Type B pancreatic cell (in vitro differentiated cells): Measurements from ENCODE around the gene RPTOR. TPM values are rescaled to one million over a fixed set of nuclear protein-coding genes. Genes with fewer than 3 reads are reported as not detected.

Source experiments
- DNase-seq: peaks from one replicate; pipeline ENCODE4 v3.0.0; 2021; ENCODE audit warnings: mixed read lengths; ENCODE audit not compliant: unreplicated experiment; ENCODE audit errors: extremely low spot score
- H3K27ac Mint-ChIP-seq: 2 replicates; pipeline ENCODE4 v1.8.0; 2021; ENCODE audit warnings: mild to moderate bottlenecking, mixed read lengths
- H3K27me3 Mint-ChIP-seq: 2 replicates; pipeline ENCODE4 v1.8.0; 2021; ENCODE audit warnings: mixed read lengths
- H3K36me3 Mint-ChIP-seq: 2 replicates; pipeline ENCODE4 v1.8.0; 2021; ENCODE audit warnings: mixed read lengths
- H3K4me1 Mint-ChIP-seq: one replicate; pipeline ENCODE4 v1.8.0; 2021; ENCODE audit warnings: mixed read lengths; ENCODE audit not compliant: unreplicated experiment
- H3K4me3 Mint-ChIP-seq: 2 replicates; pipeline ENCODE4 v1.8.0; 2021; ENCODE audit warnings: mild to moderate bottlenecking, mixed read lengths
- H3K9me3 Mint-ChIP-seq: 2 replicates; pipeline ENCODE4 v1.8.0; 2021; ENCODE audit warnings: mixed read lengths
- total RNA-seq: library from RNA; stranded (reverse); gene quantifications from 2 replicates; pipeline ENCODE4 v1.2.1, GENCODE V29; 2021; ENCODE audit warnings: low replicate concordance
- TF ChIP-seq, protein P1 (sequence below): fragments of 200-600 bp; sonication (generic); conservative IDR thresholded peaks from 2 replicates; pipeline ENCODE4 v1.5.0; 2021; ENCODE audit warnings: antibody characterized with exemption, mild to moderate bottlenecking

The RPTOR gene
- total RNA-seq, 1 donor from 2014 or later = 39.8 TPM

DNA sequence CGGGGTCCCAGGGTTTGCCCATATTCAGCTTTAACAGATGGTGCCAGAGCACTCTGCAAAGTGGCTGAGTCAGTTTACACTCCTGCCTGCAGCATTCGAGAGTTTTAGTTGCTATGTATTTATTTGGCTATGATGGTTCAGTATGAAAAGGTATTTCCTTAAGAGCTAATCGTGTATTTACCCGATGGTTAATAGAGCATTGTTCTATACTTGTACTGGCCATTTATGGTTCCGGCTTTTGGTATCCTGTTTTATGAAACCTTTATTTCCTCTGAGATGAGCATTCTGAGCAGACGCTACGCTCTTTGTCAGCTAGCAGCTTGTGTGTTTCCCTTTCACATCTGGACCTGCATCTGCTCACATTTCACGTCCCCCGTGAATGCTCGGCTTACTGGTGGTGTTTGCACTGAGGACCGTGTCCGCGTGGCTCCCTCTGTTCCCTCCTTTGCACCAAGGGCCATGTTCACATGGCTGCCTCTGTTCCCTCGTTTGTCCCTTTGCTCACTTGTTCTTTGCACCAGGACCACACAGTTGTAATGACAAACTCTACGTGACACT lies 297.9 kb downstream of the RPTOR start:
- no peak for DNase-seq
- Mint-ChIP-seq H3K4me3 (no peak overlapping the region), H3K27ac (peak overlapping the region; percentile 46), H3K36me3 (peaks cover 16% of the 10 kb centered on the region), H3K27me3 (no peaks in the 10 kb centered on the region), H3K4me1 (peaks cover 15% of the 10 kb centered on the region), H3K9me3 (no peaks in the 10 kb centered on the region)
- TF ChIP-seq, protein P1, sequence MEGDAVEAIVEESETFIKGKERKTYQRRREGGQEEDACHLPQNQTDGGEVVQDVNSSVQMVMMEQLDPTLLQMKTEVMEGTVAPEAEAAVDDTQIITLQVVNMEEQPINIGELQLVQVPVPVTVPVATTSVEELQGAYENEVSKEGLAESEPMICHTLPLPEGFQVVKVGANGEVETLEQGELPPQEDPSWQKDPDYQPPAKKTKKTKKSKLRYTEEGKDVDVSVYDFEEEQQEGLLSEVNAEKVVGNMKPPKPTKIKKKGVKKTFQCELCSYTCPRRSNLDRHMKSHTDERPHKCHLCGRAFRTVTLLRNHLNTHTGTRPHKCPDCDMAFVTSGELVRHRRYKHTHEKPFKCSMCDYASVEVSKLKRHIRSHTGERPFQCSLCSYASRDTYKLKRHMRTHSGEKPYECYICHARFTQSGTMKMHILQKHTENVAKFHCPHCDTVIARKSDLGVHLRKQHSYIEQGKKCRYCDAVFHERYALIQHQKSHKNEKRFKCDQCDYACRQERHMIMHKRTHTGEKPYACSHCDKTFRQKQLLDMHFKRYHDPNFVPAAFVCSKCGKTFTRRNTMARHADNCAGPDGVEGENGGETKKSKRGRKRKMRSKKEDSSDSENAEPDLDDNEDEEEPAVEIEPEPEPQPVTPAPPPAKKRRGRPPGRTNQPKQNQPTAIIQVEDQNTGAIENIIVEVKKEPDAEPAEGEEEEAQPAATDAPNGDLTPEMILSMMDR = no peak

DNA sequence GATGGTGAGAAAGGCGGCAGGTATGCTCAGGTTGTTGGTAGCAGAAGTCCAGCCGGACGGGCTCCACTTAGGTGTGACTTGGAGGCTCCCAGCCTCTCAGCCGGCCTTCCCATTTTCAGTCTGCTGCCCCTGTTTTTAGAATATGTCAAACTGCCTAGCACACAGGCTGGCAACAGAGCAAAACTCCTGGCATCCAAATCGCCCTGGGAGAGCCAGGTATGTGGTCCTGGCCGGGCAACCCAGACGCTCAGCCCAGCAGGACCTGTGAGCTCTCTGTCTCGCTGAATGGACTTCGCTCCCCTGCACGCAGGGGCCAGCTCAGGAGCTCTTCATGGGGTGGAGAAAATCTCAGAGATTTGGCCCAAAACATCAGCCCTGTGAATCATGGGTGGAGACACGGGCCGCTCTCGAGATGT lies 299.1 kb downstream of the RPTOR start:
- H3K27me3 Mint-ChIP-seq = no peaks in the 10 kb centered on the region
- no peaks in the 10 kb centered on the region for H3K9me3 Mint-ChIP-seq
- peaks cover 15% of the 10 kb centered on the region for H3K4me1 Mint-ChIP-seq
- H3K27ac Mint-ChIP-seq = no peak overlapping the region
- DNase-seq = no peak
- TF ChIP-seq, protein P1 = no peak
- H3K4me3 Mint-ChIP-seq = no peak overlapping the region
- peaks cover 16% of the 10 kb centered on the region for H3K36me3 Mint-ChIP-seq

DNA sequence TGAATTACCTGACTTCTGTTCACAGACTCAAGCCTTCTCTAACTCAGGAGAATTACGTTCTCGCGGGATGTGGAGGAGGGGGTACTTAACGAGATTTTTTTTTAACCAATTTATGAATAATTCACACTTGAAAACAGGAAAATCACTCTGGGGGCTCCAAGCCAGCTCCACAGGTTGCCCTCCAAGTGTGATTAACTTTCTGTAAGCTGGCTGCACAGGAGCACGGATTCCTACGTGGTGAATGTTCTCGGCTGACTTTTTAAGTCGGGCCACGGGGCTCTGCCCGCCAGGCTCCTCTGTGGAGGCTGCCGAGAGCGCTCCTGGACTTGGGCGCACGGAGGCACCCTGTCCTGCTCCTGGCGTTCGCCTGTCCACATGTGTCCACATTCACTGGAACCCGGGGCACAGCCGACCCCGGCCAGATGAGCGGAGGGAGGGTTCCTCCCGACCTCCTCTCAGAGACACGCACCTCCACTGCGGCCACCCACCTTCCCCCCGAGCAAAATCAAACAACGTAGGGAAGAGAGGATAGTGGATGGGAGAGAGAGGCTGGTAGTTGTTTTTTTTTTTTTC lies 299.9 kb downstream of the RPTOR start:
- peaks cover 15% of the 10 kb centered on the region for H3K4me1 Mint-ChIP-seq
- TF ChIP-seq, protein P1 = no peak
- H3K4me3 Mint-ChIP-seq = no peak overlapping the region
- no peak overlapping the region for H3K27ac Mint-ChIP-seq
- H3K9me3 Mint-ChIP-seq = no peaks in the 10 kb centered on the region
- H3K27me3 Mint-ChIP-seq = no peaks in the 10 kb centered on the region
- H3K36me3 Mint-ChIP-seq = peaks cover 19% of the 10 kb centered on the region
- no peak for DNase-seq

DNA sequence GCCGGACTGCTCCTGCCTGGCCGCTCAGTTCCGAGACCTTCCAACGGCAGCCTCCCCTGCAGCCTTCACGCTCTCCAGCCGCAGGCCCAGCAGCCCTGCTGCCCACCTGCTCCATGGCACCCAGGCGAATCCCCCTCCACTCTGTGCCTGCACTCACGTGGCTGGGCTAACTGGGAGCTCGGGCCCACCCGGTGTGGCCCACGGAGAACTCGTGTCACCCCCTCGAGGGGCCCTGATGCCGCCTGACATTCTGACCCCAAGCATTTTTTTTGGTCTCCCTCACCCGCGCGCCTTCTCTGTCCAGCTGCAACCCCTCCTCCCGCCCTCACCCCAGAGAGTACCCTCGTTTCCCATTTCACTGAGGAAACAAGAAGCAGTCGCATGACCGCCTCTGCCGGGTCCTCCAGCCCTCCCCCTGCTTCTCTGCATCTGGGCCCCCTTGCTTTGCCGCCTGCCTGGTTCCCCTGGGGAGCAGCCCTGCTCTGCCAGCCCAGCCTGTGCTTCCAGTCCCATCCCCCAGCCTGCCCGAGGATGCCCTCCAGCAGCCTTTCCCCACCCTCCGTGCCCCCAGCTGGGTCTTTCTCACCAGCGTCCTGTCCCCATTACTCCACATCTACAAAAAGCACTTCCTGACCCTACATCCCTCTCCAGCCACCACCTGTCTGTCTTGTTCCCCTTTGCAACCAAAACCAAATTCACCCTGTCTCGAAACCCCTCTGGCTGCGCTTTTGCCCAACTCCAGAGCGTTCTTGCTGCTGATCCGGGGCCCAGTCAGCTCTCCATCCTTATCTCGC lies 300.6 kb downstream of the RPTOR start:
- TF ChIP-seq, protein P1 = no peak
- peaks cover 19% of the 10 kb centered on the region for H3K36me3 Mint-ChIP-seq
- no peak overlapping the region for H3K4me3 Mint-ChIP-seq
- no peaks in the 10 kb centered on the region for H3K9me3 Mint-ChIP-seq
- no peaks in the 10 kb centered on the region for H3K27me3 Mint-ChIP-seq
- H3K27ac Mint-ChIP-seq = no peak overlapping the region
- H3K4me1 Mint-ChIP-seq = peaks cover 15% of the 10 kb centered on the region
- no peak for DNase-seq

DNA sequence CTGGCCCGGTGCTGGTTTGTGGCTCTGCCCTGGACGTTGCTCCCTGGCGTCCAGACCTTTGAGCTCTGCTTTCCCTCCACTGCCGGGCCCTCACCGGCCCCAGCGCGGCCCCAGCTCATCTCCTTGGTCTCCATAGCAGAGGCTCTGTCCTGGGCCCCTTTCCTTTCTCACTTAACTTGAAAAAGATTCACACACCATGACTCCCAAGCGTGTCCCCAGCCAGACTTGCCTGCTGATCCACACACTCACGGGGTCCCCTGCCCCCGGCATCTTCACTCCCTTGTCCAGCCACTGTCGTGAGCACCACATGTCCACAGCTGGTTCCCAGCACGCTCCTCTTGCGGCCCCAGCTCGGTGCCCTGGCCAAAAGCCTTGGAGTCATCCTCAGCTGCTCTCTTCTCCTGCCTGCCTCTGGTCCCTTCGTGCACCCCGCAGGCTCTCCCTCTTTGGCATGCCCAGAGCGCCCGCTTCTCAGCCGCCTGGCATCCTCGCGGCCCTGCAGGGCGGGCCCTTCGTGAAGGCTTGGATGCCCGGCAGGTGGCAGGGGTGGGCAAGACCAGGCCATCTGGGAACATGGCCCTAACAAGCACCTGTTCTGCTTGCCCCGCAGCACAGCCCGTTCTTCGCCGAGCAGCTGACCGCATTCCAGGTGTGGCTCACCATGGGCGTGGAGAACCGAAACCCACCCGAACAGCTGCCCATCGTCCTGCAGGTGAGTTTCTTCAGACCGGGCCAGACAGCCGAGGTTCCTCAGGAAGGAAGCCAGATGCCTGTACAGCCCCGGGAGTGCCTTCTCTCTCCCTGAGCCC lies 301.4 kb downstream of the RPTOR start:
- H3K36me3 Mint-ChIP-seq = peaks cover 19% of the 10 kb centered on the region
- H3K27ac Mint-ChIP-seq = no peak overlapping the region
- TF ChIP-seq, protein P1 = no peak
- H3K27me3 Mint-ChIP-seq = no peaks in the 10 kb centered on the region
- DNase-seq = no peak
- no peaks in the 10 kb centered on the region for H3K9me3 Mint-ChIP-seq
- H3K4me3 Mint-ChIP-seq = no peak overlapping the region
- H3K4me1 Mint-ChIP-seq = peaks cover 15% of the 10 kb centered on the region
